NCI-H1105 (cell line): ENCODE results near the gene WLS.

ENCODE experiments used
- DNase-seq: peaks from one replicate; lab custom pipeline; 2025; lab: John Stamatoyannopoulos, UW

WLS gene

DNA sequence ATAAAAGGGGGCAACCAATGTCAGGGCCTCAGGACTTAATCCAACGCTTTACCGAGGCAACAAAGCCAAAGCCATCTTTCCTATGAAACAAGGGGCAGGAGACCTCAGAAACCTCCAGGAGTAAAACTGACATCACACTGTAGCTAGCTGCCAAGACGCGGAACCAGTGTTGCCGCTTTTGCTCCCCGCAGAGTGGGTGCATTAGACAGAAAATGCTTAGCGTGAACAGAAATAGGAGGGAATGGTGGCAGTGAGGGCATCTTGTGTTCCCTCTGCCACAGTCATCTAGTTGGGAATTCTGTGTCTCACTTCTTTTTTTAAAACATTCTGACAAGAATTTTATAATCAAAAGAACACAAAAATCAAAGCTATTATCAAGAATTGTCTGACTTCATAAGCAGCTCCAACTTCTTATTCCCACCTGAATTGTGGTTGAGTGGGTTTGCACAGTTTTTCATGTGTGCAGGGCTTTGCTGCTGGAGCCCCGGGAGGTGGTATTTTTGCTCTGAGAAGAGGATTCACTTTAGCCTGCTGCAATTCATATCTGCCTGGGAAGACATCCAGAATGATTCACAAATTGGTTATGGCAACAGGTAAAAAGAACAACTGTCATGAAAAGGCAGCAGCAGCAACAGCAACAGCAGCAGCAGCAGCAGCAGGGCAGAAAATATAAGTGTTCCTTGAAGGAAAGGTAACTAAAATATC lies 99.7 kb downstream of the WLS start:
- no peak for DNase-seq

- no peak for DNase-seq
These were observed 101.1 kb downstream of the WLS start for GRCh38 chr1:68131261-68131660.

DNA sequence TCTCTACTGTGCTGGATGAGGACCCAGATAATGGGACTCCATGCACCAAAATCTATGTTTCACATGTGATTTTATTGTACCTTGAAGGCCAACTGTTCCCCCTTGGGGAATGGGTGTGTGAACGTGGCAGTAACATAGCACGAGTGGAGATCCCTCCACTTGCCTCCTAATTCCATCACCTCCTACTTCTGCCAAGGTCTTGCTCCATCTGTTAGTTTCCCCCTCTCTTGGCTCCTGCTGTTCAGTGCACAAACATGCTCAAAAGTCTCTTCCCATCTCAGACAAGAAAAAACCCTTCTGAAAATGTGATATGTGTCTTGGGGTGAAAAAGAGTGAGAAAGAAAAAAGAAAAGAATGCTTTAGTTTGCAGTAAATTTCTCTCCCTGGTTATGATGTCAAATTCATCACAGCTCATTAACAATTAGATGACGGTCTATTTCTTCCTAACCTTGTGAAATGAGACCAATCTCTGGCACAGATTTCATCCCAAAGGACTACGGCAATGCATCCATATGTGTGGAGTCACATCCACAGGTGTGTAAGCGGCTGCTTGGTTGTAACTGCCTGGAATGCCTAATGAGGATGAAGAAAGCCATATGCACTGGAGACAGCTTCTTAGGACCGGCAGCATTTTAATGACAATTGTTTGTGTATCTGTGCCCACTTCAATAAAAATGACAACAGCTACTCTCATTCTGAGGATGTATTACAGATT lies 102.6 kb downstream of the WLS start:
- DNase-seq, result no peak

GRCh38 chr1:68128820-68129219 lies 103.5 kb downstream of the WLS start:
- no peak for DNase-seq

- DNase-seq, result no peak
These were observed 104.2 kb downstream of the WLS start for GRCh38 chr1:68128157-68128556.

GRCh38 chr1:68121536-68121935 lies 110.8 kb downstream of the WLS start:
- no peak for DNase-seq

DNA sequence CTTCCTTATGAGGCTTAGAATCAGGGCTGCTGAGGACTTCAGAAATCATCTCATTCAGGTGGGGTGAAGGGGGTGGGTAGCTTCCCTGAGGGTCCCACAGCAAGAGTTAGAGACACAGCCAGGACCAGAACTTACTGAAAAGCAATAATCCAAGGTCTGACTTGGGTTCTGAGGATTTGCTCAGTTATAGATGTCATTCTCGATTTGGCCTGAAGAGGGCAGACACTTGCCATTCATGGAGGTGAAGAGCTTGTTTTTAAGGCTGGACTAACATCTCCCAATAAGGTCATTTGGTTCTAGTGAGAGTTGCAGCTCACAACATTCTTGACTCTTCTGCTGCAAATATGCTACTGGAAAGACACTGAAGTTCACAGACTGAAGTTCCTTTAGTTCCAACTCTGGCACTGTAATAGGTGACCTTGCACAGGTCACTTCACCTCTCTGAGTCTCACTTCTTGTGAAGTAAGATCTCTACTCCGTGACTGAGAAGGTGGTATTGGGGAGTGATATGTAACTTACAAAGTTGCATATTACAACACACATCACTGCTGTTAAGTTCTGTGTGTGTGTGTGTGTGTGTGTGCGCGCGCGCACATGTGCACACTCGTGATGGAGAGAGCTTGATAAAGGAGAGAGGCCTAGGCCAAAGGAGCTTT lies 112.1 kb downstream of the WLS start:
- DNase-seq, result peak; percentile 58

DNA sequence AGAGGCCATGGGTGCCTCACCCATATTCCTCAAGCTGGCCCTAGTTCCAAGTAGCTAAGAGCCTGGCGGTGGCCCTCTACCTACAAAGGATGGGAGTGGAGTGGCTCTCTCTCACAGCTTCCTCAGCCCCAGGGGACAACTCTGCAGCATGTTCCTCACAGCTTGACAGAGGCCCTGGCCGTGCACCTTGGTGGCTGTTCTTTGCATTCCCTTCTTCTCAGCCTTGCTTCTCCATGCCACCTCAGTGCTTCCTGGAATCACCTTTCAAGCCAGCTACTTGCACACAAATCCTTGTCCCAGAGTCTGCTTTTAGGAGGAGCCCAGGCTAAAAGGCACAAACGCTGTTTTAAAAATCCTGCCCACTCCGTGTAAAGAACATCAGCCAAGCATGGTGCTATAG lies 112.9 kb downstream of the WLS start:
- no peak for DNase-seq

DNA sequence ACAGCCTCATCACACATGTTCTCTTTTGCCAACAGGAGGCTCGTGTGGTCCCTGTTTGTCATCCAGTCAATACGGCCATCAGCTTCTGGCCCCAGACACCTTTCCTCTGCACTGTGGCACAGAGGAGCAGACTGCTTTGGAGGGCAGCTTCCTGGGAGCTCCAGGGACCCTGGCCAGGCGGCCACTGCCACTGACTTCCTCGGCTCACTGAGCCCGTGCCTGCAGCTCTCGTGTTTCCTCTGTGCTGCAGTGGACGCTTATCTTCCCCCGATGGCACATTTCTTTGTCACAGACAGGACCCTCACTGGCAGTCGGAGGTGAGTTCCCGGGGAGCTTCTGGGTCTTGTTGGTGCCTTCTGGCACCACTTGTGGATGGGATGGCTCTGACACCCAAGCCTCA lies 114.9 kb downstream of the WLS start:
- no peak for DNase-seq

- peak; percentile 35 for DNase-seq
These were observed 115.6 kb downstream of the WLS start for GRCh38 chr1:68116643-68117235.

GRCh38 chr1:68115308-68115707 lies 117.0 kb downstream of the WLS start:
- DNase-seq, result no peak

DNA sequence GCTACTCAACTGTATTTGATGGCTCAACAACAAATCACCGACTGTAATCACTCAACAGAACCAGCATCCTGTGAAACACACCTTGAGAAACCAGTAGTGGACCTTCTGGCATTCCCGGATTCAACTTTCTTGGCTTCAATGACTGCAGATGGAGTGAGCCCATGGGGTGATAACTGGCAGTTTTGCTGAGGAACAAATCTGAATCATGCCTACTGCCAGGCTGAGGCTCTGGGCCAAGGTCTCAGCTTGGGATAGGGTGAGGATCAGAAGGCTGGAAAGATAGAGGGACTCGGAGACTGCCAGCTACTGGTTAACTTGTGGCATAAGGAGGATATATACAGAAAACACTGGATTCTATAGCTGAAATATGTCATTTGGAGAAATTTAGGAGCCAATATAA lies 118.4 kb downstream of the WLS start:
- no peak for DNase-seq

DNA sequence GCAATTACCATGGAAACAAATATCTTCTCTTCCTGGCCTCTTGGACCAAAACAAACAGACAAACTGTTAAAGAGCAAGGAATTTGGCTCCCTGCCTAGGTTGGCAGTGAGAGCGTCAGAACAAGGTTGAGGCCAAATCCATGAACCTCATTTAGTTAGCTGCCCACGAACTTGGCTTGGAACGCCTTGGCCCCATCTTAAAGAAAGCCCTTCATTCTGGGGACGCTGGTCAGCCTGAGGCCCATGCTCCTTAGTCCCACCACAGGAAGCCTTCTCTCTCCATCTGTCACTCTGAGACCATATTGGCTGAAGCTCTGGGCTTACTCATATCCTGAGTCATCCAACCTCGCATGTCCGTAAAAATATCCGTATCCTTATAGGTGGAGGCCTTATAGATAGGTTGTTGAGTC lies 119.5 kb downstream of the WLS start:
- no peak for DNase-seq

- peak; percentile 14 for DNase-seq
These were observed 120.5 kb downstream of the WLS start for GRCh38 chr1:68111519-68112436.

DNA sequence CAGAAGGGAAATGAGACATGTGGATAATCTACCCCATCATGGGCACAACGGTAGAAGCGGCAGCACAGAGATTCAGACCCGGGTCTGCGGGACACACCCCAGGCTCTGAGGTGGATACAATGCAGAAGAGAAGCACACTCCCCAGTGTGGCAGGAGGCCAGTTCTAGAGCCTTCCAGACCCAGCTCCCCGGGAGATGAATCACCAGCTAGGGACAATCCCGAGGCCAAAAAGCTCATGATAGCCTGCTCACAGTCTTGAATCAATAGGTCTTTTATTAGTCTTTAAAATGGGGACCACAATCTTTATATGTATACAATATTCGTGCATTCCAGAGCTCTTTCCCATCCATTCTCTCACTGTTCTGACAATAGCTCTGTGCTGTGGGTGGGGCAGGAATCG lies 124.6 kb downstream of the WLS start:
- no peak for DNase-seq

- DNase-seq, result no peak
These were observed 128.3 kb downstream of the WLS start for GRCh38 chr1:68103884-68104554.

DNA sequence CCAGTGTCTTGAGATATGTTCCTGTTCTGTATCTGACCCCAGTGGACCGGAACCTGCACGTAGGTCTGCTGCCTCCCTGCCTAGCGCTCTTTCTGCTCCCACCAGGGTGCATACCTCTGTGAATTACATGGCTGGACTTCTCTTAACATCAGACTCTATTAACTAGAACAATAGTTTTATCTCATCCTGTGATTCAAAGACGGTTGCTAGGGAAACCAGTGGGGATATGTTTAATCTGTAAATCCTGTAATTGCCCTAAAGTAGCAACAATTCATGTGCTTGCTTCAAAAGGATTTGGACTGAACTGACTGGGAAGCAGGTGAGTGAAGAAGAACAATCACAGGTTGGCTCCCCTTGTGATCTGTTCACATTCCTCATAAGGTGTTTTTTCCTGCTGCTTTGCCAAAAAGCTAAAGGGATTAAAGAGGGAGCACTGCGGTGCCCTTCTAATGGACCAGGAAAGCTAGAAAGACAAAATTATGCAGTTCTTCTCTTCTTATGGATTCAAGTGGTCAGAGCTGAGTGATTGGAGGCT lies 129.2 kb downstream of the WLS start:
- peak; percentile 13 for DNase-seq

- DNase-seq, result no peak
These were observed 130.5 kb downstream of the WLS start for GRCh38 chr1:68101829-68102228.

DNA sequence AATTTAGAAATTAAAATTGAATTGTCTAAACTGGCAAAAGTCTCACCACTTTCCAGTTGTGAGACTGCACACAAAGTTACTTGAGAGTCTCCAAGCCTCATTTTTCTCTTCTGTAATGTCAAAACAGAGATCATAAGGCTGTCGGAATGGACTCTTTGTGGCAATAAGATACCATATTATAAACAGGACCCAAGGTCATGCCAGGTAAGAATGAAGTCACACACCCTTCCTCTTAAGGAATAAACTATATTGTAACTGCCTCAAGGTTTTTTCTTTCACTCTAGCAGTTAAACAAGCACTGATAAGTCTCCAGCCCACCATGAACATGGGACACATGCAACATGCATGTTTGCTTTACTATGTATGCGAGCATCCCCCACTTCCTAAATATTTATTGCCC lies 131.8 kb downstream of the WLS start:
- DNase-seq, result no peak

GRCh38 chr1:68093737-68094136 lies 138.6 kb downstream of the WLS start:
- DNase-seq, result no peak

DNA sequence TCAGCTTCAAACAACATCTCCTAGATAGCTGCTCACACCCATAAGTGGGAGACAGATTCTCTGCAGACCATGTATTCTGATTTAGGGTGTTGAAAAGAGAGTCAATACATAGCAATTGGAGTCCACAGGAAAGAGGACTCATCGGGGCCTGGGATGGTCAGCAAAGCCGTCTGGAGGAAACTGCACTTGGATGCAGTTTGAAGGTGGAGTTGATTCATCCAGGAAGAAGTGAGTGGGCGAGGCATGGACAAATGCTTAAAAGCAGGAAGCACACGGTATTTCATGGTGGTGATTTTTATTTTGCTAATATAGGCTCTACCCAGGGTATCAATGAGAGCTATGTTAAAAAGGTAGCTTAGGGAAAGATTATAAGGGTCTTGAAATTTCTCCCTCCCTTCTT lies 145.1 kb downstream of the WLS start:
- no peak for DNase-seq
